ENCODE measurements around the gene CRX. TPM values are rescaled to one million over a fixed set of nuclear protein-coding genes. Genes with fewer than 3 reads are reported as not detected.

Gene CRX
- total and polyA plus RNA-seq, 2 donors (not counting 1 experiment from before 2014, with no cell fraction given): not detected

GRCh38 chr19:47805313-47805712 is 16.4 kb upstream of the CRX start:
- TF ChIP-seq CTCF (conservative IDR thresholded peaks at IDR 0.05 in 1 of 2, IDR thresholded peaks at IDR 0.05 in 1 of 2; ENCODE audit: low read depth in 1 of 2, low read length in 2 of 2) (no peak), EZH2 (IDR thresholded peaks at IDR 0.05; ENCODE audit: low read length, missing control alignments) (no peak)
- H3K4me1 ChIP-seq (ENCODE audit: control insufficient read depth, extremely low read depth, insufficient read depth, low read length): no peaks in the 10 kb centered on the region
- H3K36me3 ChIP-seq (ENCODE audit: control insufficient read depth, insufficient read depth, low read length): no peaks in the 10 kb centered on the region
- H3K9me3 ChIP-seq (ENCODE audit: control insufficient read depth, insufficient read depth, low read depth, low read length): no peaks in the 10 kb centered on the region
- no peak overlapping the region for H3K4me3 ChIP-seq (replicated peaks in 1 of 4; ENCODE audit: control extremely low read depth in 1 of 4, insufficient read depth in 1 of 4, low read depth in 3 of 4, low read length in 4 of 4)
- no peak overlapping the region for H2AFZ ChIP-seq (ENCODE audit: low read length)
- H3K27ac ChIP-seq (ENCODE audit: insufficient read depth, low read length): no peak overlapping the region
- H3K4me2 ChIP-seq (ENCODE audit: extremely low read depth, insufficient read depth, low read length): no peak overlapping the region
- no peak overlapping the region for H3K9ac ChIP-seq (ENCODE audit: insufficient read depth, low read length)
- no peak for DNase-seq (ENCODE audit: low read depth in 2 of 2)
- H3K79me2 ChIP-seq (ENCODE audit: control insufficient read depth, insufficient read depth, low read length): no peaks in the 10 kb centered on the region
- H4K20me1 ChIP-seq (ENCODE audit: control insufficient read depth, extremely low read depth, insufficient read depth, low read length): no peaks in the 10 kb centered on the region
- H3K27me3 ChIP-seq (ENCODE audit: control insufficient read depth, insufficient read depth, low read length): no peaks in the 10 kb centered on the region

- Histone ChIP-seq H4K20me1 (ENCODE audit: control insufficient read depth, extremely low read depth, insufficient read depth, low read length) (no peaks in the 10 kb centered on the region), H3K4me2 (ENCODE audit: extremely low read depth, insufficient read depth, low read length) (no peak overlapping the region), H3K27ac (ENCODE audit: insufficient read depth, low read length) (no peak overlapping the region), H3K79me2 (ENCODE audit: control insufficient read depth, insufficient read depth, low read length) (no peaks in the 10 kb centered on the region), H3K36me3 (ENCODE audit: control insufficient read depth, insufficient read depth, low read length) (no peaks in the 10 kb centered on the region), H3K4me3 (replicated peaks in 1 of 4; ENCODE audit: control extremely low read depth in 1 of 4, insufficient read depth in 1 of 4, low read depth in 3 of 4, low read length in 4 of 4) (no peak overlapping the region), H3K27me3 (ENCODE audit: control insufficient read depth, insufficient read depth, low read length) (no peaks in the 10 kb centered on the region), H2AFZ (ENCODE audit: low read length) (no peak overlapping the region), H3K4me1 (ENCODE audit: control insufficient read depth, extremely low read depth, insufficient read depth, low read length) (no peaks in the 10 kb centered on the region), H3K9ac (ENCODE audit: insufficient read depth, low read length) (no peak overlapping the region), H3K9me3 (ENCODE audit: control insufficient read depth, insufficient read depth, low read depth, low read length) (no peaks in the 10 kb centered on the region)
- TF ChIP-seq CTCF (conservative IDR thresholded peaks at IDR 0.05 in 1 of 2, IDR thresholded peaks at IDR 0.05 in 1 of 2; ENCODE audit: low read depth in 1 of 2, low read length in 2 of 2) (no peak), EZH2 (IDR thresholded peaks at IDR 0.05; ENCODE audit: low read length, missing control alignments) (no peak)
- no peak for DNase-seq (ENCODE audit: low read depth in 2 of 2)
Observed at GRCh38 chr19:47806435-47806834, 15.3 kb upstream of the CRX start.

GRCh38 chr19:47813304-47813994 is 8.3 kb upstream of the CRX start:
- no peaks in the 10 kb centered on the region for H3K79me2 ChIP-seq (ENCODE audit: control insufficient read depth, insufficient read depth, low read length)
- no peak overlapping the region for H3K9ac ChIP-seq (ENCODE audit: insufficient read depth, low read length)
- H3K9me3 ChIP-seq (ENCODE audit: control insufficient read depth, insufficient read depth, low read depth, low read length): no peaks in the 10 kb centered on the region
- H4K20me1 ChIP-seq (ENCODE audit: control insufficient read depth, extremely low read depth, insufficient read depth, low read length): no peaks in the 10 kb centered on the region
- no peaks in the 10 kb centered on the region for H3K27me3 ChIP-seq (ENCODE audit: control insufficient read depth, insufficient read depth, low read length)
- no peaks in the 10 kb centered on the region for H3K4me1 ChIP-seq (ENCODE audit: control insufficient read depth, extremely low read depth, insufficient read depth, low read length)
- peak; percentile 32 to 41 for DNase-seq (ENCODE audit: low read depth in 2 of 2)
- H3K4me3 ChIP-seq (replicated peaks in 1 of 4; ENCODE audit: control extremely low read depth in 1 of 4, insufficient read depth in 1 of 4, low read depth in 3 of 4, low read length in 4 of 4): no peak overlapping the region
- no peak overlapping the region for H3K27ac ChIP-seq (ENCODE audit: insufficient read depth, low read length)
- no peaks in the 10 kb centered on the region for H3K36me3 ChIP-seq (ENCODE audit: control insufficient read depth, insufficient read depth, low read length)
- TF ChIP-seq EZH2 (IDR thresholded peaks at IDR 0.05; ENCODE audit: low read length, missing control alignments): no peak
- peak; percentile 42 to 60 for TF ChIP-seq CTCF (conservative IDR thresholded peaks at IDR 0.05 in 1 of 2, IDR thresholded peaks at IDR 0.05 in 1 of 2; ENCODE audit: low read depth in 1 of 2, low read length in 2 of 2)
- H2AFZ ChIP-seq (ENCODE audit: low read length): no peak overlapping the region
- H3K4me2 ChIP-seq (ENCODE audit: extremely low read depth, insufficient read depth, low read length): no peak overlapping the region
